Mononuclear cell (primary cell): ENCODE measurements around the gene WNT7B. TPM values are rescaled to one million over a fixed set of nuclear protein-coding genes. Genes with fewer than 3 reads are reported as not detected.

Experiments
- H3K27me3 ChIP-seq: 2 replicates; pipeline ENCODE4 v1.6.0; 2011; ENCODE audit warnings: low read length, control low read depth; ENCODE audit not compliant: insufficient read depth
- H3K4me1 ChIP-seq: 2 replicates; pipeline ENCODE4 v1.5.1; 2011; ENCODE audit warnings: mild to moderate bottlenecking, low read length, control low read depth; ENCODE audit not compliant: insufficient read depth
- H3K4me3 ChIP-seq: 2 replicates; pipeline ENCODE4 v1.5.1; 2011; ENCODE audit warnings: mild to moderate bottlenecking, low read length, moderate library complexity
- H3K9me3 ChIP-seq: 2 replicates; pipeline ENCODE4 v1.5.1; 2011; ENCODE audit warnings: low read depth, mild to moderate bottlenecking, control low read depth, low read length
- total RNA-seq: library from RNA; depleted of rRNA; stranded (reverse); fragments of >200 nt; gene quantifications from one replicate; pipeline ENCODE4 v1.2.3, GENCODE V29; 2012

The WNT7B gene
- total RNA-seq, 1 donor: not detected

- H3K4me3 ChIP-seq: no peak overlapping the region
- no peaks in the 10 kb centered on the region for H3K9me3 ChIP-seq
- H3K4me1 ChIP-seq: no peaks in the 10 kb centered on the region
- H3K27me3 ChIP-seq: peaks cover 7% of the 10 kb centered on the region
Measured at GRCh38 chr22:45885171-45885840, 91.7 kb downstream of the WNT7B start.

GRCh38 chr22:45884201-45885062, 92.5 kb downstream of the WNT7B start:
- H3K27me3 ChIP-seq: peaks cover 7% of the 10 kb centered on the region
- no peaks in the 10 kb centered on the region for H3K9me3 ChIP-seq
- no peak overlapping the region for H3K4me3 ChIP-seq
- H3K4me1 ChIP-seq: no peaks in the 10 kb centered on the region

DNA sequence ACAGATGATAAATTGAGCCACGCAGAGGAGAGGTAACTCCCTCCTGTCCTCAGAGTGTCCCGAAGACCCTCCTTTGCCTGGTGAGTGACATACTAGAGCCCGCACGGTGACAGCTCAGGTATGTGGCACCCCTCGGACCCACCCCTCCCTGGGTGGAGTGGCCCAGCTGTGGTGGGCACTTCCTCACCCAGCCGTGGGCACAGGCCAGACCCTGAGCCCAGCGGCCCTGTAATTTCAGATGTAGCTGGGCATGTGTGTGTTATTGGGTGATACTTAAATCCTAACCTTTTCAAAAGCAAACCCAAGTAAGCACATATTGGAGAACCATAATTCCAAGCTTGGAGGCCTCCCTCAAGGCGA, 93.2 kb downstream of the WNT7B start:
- peaks cover 7% of the 10 kb centered on the region for H3K27me3 ChIP-seq
- no peak overlapping the region for H3K4me3 ChIP-seq
- H3K4me1 ChIP-seq: no peaks in the 10 kb centered on the region
- no peaks in the 10 kb centered on the region for H3K9me3 ChIP-seq

- Histone ChIP-seq H3K27me3 (peaks cover 8% of the 10 kb centered on the region), H3K4me3 (no peak overlapping the region), H3K4me1 (no peaks in the 10 kb centered on the region), H3K9me3 (no peaks in the 10 kb centered on the region)
Measured at GRCh38 chr22:45882881-45883810, 93.8 kb downstream of the WNT7B start.

DNA sequence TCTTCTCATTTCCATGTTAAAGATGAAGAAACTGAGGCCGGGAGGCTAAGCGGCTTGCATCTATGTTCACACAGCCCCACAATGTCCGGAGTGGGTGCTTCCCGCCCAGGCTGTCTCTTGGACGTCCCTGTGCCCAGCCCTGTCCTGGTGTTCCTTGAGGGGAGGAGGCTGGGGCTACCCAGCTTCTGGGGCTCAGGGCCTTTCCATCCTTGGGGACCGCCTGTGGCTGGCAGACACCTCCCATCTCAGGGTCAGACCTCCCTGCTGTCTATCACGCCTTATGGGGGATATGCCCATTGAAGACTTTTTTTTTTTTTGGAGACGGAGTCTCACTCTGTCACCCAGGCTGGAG, 95.5 kb downstream of the WNT7B start:
- H3K4me1 ChIP-seq: no peaks in the 10 kb centered on the region
- H3K9me3 ChIP-seq: no peaks in the 10 kb centered on the region
- H3K27me3 ChIP-seq: peaks cover 10% of the 10 kb centered on the region
- no peak overlapping the region for H3K4me3 ChIP-seq

DNA sequence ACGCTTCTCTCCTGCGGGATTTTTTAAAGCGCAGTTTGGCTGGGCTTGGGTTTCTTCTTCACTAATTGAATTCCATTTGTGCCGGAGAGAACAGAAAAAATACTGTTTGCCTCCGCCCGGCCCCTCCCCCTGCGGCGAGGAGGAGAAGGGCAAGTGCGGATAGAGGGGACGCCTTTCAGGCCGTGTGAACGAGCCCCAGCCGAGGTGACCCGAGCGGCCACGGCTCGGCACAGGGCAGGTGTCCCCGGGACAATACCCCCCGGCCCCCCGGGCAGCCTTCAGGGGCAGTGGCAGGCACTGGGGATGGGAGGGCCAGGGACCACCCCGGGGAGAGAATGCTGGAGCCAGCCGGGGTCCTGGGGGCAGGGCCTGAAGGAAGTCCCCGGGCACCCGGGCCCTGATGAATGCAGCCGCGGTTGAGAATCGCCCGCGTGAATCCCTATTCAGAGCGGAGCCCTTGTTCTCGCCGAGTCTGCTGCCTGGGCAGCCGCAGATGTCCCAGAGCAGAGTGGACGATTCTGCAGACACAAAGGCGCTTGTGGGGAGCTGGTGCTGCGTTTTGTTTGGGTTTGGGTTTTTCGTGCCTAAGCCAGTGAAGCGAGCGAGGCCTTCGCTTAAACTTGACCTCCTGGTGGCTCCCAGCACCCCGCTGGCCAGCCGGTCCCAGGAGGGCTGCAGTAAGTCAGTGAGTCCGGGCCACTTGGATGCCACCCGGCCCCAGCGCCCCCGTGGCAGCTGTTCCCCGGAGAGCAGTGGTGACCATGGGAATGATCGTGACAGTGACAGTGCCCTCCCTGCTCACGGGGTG, 96.0 kb downstream of the WNT7B start:
- Histone ChIP-seq H3K4me1 (no peaks in the 10 kb centered on the region), H3K4me3 (no peak overlapping the region), H3K27me3 (peaks cover 10% of the 10 kb centered on the region), H3K9me3 (no peaks in the 10 kb centered on the region)

- Histone ChIP-seq H3K4me1 (no peaks in the 10 kb centered on the region), H3K4me3 (no peak overlapping the region), H3K27me3 (peaks cover 10% of the 10 kb centered on the region), H3K9me3 (no peaks in the 10 kb centered on the region)
Measured at GRCh38 chr22:45880091-45880715, 96.8 kb downstream of the WNT7B start.

DNA sequence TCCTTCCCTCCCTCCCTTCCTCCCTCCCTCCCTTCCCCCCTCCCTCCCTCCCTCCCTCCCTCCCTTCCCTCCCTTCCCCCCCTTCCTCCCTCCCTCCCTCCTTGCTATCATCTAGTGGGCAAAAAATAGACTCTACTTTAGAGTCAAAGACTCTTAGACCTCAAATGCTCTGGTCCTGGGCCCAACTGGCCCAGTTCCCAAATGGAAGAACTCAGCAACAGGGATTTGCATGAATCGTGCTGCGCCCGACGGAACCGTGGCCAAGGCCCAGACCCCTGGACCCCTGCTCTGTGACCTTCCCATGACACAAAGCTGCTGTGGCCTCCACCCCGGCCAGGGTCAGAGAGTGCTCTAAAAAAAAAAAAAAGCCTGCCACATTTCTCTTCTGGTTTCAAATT, 97.4 kb downstream of the WNT7B start:
- Histone ChIP-seq H3K9me3 (no peaks in the 10 kb centered on the region), H3K4me1 (no peaks in the 10 kb centered on the region), H3K4me3 (no peak overlapping the region), H3K27me3 (peaks cover 14% of the 10 kb centered on the region)

DNA sequence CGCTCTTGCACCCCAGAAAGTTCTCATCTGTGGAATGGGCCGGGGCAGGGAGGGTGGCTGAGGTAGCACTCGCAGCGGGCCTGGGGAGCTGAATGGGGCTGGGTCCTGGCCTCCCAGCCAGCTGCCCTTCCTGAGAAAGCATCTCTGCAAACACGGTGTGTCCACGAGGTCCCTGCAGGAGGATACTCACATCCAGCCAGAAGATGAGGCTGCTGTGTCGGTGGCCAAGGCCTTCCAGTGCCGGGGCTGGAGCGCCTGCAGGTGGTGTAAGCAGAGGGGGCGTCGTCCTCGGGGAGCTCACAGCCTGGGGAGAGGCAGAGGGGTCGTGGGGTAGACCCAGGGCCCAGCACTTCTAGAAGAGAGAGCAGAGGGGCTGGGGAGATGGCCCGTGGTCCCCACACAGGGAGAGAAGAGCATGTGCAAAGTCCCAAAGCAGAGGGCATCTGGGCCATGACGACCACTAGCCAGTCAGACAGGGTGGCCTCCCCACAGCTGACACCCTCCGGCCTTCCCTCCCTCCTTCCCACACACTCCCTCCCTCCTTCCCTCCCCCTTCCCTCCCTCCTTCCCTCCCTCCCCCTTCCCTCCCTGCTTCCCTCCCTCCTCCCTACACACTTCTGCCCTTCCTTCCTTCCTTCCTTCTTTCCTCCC, 97.9 kb downstream of the WNT7B start:
- Histone ChIP-seq H3K9me3 (no peaks in the 10 kb centered on the region), H3K27me3 (peaks cover 14% of the 10 kb centered on the region), H3K4me1 (no peaks in the 10 kb centered on the region), H3K4me3 (no peak overlapping the region)

DNA sequence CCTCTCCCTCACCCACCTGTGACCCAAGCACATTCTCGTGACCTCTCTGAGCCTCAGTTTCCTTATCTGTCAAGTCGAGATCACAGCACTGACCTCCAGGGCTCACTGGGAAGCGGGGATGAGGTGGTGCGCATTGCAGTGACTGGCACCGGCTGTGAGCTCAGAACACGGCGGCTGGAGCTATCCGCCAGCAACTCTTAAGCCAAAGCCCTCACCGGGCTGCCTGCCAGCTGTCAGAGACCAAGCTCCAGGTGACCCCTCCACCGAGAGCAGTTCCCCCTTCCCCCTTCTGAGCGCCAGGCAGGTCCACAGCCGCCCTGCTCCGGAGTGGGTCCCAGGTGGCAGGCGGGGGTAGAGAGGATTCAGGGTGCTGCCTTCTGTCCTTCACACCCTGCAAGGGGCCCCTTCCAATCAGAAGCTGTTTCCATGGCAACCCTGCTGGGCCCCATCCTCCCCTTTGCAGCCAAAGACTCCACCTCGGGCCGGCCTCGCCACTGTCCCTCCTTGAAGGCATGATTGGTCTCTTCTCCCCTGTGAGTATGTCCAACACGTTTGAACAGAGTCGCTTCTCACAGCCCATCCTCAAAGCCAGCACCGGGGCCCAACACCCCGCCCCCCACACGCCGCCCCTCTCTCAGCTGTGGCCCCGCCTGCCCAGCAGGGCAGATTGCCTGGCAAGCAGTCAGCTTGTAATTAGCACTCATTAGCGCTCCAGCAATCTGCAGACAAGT, 98.7 kb downstream of the WNT7B start:
- H3K4me1 ChIP-seq: no peaks in the 10 kb centered on the region
- no peaks in the 10 kb centered on the region for H3K9me3 ChIP-seq
- peaks cover 15% of the 10 kb centered on the region for H3K27me3 ChIP-seq
- H3K4me3 ChIP-seq: no peak overlapping the region

- Histone ChIP-seq H3K4me3 (no peak overlapping the region), H3K27me3 (peaks cover 21% of the 10 kb centered on the region), H3K9me3 (no peaks in the 10 kb centered on the region), H3K4me1 (no peaks in the 10 kb centered on the region)
Measured at GRCh38 chr22:45877651-45878050, 99.3 kb downstream of the WNT7B start.

GRCh38 chr22:45877036-45877380, 100.0 kb downstream of the WNT7B start:
- H3K4me1 ChIP-seq: no peaks in the 10 kb centered on the region
- H3K4me3 ChIP-seq: no peak overlapping the region
- no peaks in the 10 kb centered on the region for H3K9me3 ChIP-seq
- peaks cover 24% of the 10 kb centered on the region for H3K27me3 ChIP-seq
